Pancreas (tissue), 10 donors: Measurements from ENCODE around the gene TTBK2. TPM values are rescaled to one million over a fixed set of nuclear protein-coding genes. Genes with fewer than 3 reads are reported as not detected.
"Not testable (repeated sequence)": the region's sequence is repeated elsewhere in the genome, so short reads cannot be mapped to it uniquely, and the experiment has no call there.

Experiments
- ATAC-seq, 4 donors: fragments of 200-7000 bp; cut with Tn5 transposase; one replicate each; pipeline versions ENCODE4 v1.8.0 to v1.9.1; 2020; ENCODE audit warnings: mild to moderate bottlenecking in 4 of 4, moderate library complexity in 4 of 4
- DNase-seq, 6 donors: peaks; one replicate each; pipeline ENCODE4 v3.0.0-alpha.2; 2020
- FAIRE-seq: peaks from 2 replicates; lab custom pipeline; 2012; peaks lifted over from hg19 to GRCh38; lab: Jason Lieb, UNC
- H3K27ac ChIP-seq, 4 donors: fragments of 200-600 bp; sonication (generic); 1 replicate in 3 of 4; 2 replicates in 1 of 4; pipeline versions ENCODE4 v1.5.0 to v1.8.0; 2020
- H3K27me3 ChIP-seq, 4 donors: fragments of 200-600 bp; one replicate each; pipeline ENCODE4 v1.8.0; 2021
- H3K36me3 ChIP-seq, 3 donors: fragments of 200-600 bp; sonication (generic) in 1 of 3; one replicate each; pipeline versions ENCODE4 v1.5.0 to v1.8.0; 2020 to 2021
- H3K4me1 ChIP-seq, 3 donors: fragments of 200-600 bp; one replicate each; pipeline ENCODE4 v1.8.0; 2021
- H3K4me3 ChIP-seq, 4 donors: fragments of 200-600 bp; sonication (generic) in 2 of 4; one replicate each; pipeline versions ENCODE4 v1.5.0 to v1.8.0; 2020 to 2021
- H3K9me3 ChIP-seq, 4 donors: fragments of 200-600 bp; one replicate each; pipeline ENCODE4 v1.8.0; 2021
- CTCF ChIP-seq, 4 donors: fragments of 200-600 bp; sonication (generic) in 3 of 4; IDR thresholded peaks; one replicate each; pipeline versions ENCODE4 v1.5.0 to v1.8.0; 2021; ENCODE audit warnings: antibody characterized with exemption in 4 of 4
- WGBS, 2 donors: extraction: QIAGEN DNeasy Blood & Tissue Kit; methylation state at CpG; one replicate each; pipeline ENCODE4 v1.1.7; 2013; 5-methylcytosine and 5-hydroxymethylcytosine counted together
- intact Hi-C, 3 donors: fragments of 100-400 bp; cut with DNase I; formaldehyde crosslinking; loops; one replicate each; pipeline versions ENCODE4 v1.11.1 to v1.14.2; 2022
- polyA plus RNA-seq, 2 donors: library from polyadenylated mRNA; stranded (reverse); fragments of 200-250 nt; gene quantifications; one replicate each; pipeline ENCODE4 v1.2.3, GENCODE V29; 2013
- total RNA-seq, 6 donors: library from RNA; stranded (reverse); fragmentation: NEBNext Ultra II Directional in 4 of 6; extraction: Animal tissue kit (Norgen Biotek cat#: 25700) in 4 of 6; gene quantifications; one replicate each; pipeline versions ENCODE4 v1.2.1 to v1.2.4, GENCODE V29; 2021 to 2023
- donor health status: healthy with polysubstance abuse.
- donor health status: DM: no; HTN: no; CAD: no; lungs with moderate emphysema.
- donor health status: DM: no; HTN: no; CAD: no.
- donor health status: control.
- donor health status: control.
- donor health status: Bipolar disorder and iron deficiency.
- donor health status: DM: yes; HTN: yes; CAD: no.
- donor health status: DM: no; HTN: no; CAD: no.
- donor health status: DM: no; HTN: no; CAD: no.
- donor health status: DM: yes; HTN: yes; CAD: no.

The TTBK2 gene
- total and polyA plus RNA-seq, 8 donors: 1.7 to 8.5 (median 4.8) TPM

DNA sequence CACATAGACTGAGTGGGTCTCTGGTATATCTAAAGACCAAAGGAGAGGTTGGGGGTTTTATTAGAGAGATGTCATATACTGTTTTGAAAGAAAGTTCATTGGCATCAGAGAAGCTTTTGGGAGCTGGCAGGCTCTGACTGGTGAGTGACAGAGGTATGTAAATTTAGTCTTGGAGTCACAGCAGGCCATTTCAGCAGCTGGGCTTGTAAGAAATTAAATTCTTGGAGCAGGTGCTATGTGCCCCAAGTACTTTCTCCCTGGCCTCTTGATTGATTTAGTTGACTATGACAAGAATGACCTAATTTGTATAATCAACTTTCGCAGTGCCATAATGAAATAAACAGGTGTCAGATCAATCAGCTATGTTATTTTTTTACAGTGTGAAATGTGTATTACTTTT is 135.9 kb downstream of the TTBK2 start:
- Histone ChIP-seq H3K27ac (no peak overlapping the region), H3K9me3 (no peaks in the 10 kb centered on the region), H3K4me1 (no peaks in the 10 kb centered on the region), H3K27me3 (no peaks in the 10 kb centered on the region), H3K36me3 (peaks cover 0 to 6% (median 0%) of the 10 kb centered on the region in 3 donors), H3K4me3 (no peak overlapping the region)
- TF ChIP-seq CTCF (IDR thresholded peaks at IDR 0.05): no peak
- 81 to 83% methylated on average over 1 of the region's 1 CpG for WGBS, 2 donors
- ATAC-seq (no peak), FAIRE-seq (no peak), DNase-seq (no peak)
- intact Hi-C loops: no loop called here

DNA sequence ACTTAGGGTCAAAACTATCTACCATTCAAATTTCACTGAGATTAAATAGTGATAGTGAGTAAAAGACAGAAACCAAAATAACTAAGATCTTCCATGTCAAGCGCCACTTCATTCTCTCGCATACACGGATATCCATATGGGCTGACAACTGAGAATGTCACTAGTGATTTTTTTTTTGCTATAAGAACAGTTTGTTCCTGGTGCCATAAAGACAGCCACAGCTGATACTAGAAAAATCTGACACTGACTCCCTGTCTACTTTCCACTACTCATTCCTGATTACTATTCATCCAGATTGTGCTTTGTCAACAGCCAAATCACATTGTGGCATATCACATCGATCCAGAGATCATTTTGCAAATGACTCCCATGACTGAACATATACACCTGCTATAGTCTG is 137.9 kb downstream of the TTBK2 start:
- WGBS, 2 donors: 90 to 98% methylated on average over 4 of the region's 4 CpGs
- peaks cover 0 to 6% (median 0%) of the 10 kb centered on the region in 3 donors for H3K36me3 ChIP-seq
- FAIRE-seq (no peak), DNase-seq (no peak), ATAC-seq (no peak)
- H3K27ac ChIP-seq: no peak overlapping the region
- no peak for TF ChIP-seq CTCF (IDR thresholded peaks at IDR 0.05)
- intact Hi-C loops: no loop called here
- H3K4me3 ChIP-seq: no peak overlapping the region
- H3K9me3 ChIP-seq: no peaks in the 10 kb centered on the region
- H3K27me3 ChIP-seq: no peaks in the 10 kb centered on the region
- H3K4me1 ChIP-seq: no peaks in the 10 kb centered on the region

GRCh38 chr15:42775416-42775815 is 145.2 kb downstream of the TTBK2 start:
- intact Hi-C loops: no loop called here
- no peak for TF ChIP-seq CTCF (IDR thresholded peaks at IDR 0.05)
- H3K4me3 ChIP-seq: no peak overlapping the region
- FAIRE-seq (no peak), ATAC-seq (no peak), DNase-seq (no peak)
- WGBS, 2 donors: 82 to 92% methylated on average over 2 of the region's 2 CpGs
- H3K9me3 ChIP-seq: no peaks in the 10 kb centered on the region
- H3K4me1 ChIP-seq: no peaks in the 10 kb centered on the region
- peaks cover 0 to 4% (median 0%) of the 10 kb centered on the region in 3 donors for H3K36me3 ChIP-seq
- H3K27me3 ChIP-seq: no peaks in the 10 kb centered on the region
- no peak overlapping the region for H3K27ac ChIP-seq

GRCh38 chr15:42772901-42773300 is 147.7 kb downstream of the TTBK2 start:
- peaks cover 0 to 4% (median 0%) of the 10 kb centered on the region in 3 donors for H3K36me3 ChIP-seq
- intact Hi-C loops: no loop called here
- no peaks in the 10 kb centered on the region for H3K9me3 ChIP-seq
- no peak for DNase-seq
- H3K4me3 ChIP-seq: no peak overlapping the region
- no peaks in the 10 kb centered on the region for H3K4me1 ChIP-seq
- FAIRE-seq: no peak
- no peak overlapping the region for H3K27ac ChIP-seq
- no peak for ATAC-seq
- TF ChIP-seq CTCF (IDR thresholded peaks at IDR 0.05): no peak
- no peaks in the 10 kb centered on the region for H3K27me3 ChIP-seq
- 93 to 95% methylated on average over 2 of the region's 2 CpGs for WGBS, 2 donors

DNA sequence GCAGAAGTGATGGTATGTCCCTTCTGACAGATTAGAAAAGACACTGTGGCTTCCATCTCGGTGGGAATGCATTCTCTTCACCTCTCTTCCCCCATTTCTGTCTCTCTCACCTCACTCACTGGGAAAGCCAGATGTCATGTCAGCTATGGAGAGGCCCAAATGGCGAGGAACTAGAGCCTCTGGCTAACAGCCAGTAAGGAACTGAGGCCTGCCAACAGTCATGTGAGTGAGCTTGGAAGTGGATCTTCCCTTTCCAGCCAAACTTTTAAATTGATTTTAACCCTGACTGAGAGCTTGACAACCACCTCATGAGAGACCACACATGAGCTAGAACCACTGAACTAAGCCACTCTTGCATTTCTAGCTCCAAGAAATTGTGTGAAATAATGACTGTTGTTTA is 148.4 kb downstream of the TTBK2 start:
- ATAC-seq (no peak), FAIRE-seq (no peak), DNase-seq (no peak)
- H3K27ac ChIP-seq: no peak overlapping the region
- no peaks in the 10 kb centered on the region for H3K27me3 ChIP-seq
- WGBS, 2 donors: 69 to 72% methylated on average over 2 of the region's 2 CpGs
- no peaks in the 10 kb centered on the region for H3K9me3 ChIP-seq
- H3K4me1 ChIP-seq: no peaks in the 10 kb centered on the region
- H3K36me3 ChIP-seq: peaks cover 0 to 4% (median 0%) of the 10 kb centered on the region in 3 donors
- no peak for TF ChIP-seq CTCF (IDR thresholded peaks at IDR 0.05)
- intact Hi-C loops: no loop called here
- no peak overlapping the region for H3K4me3 ChIP-seq

- whole genome bisulfite sequencing, 2 donors: 95 to 100% methylated on average over 4 of the region's 4 CpGs
- H3K27me3 ChIP-seq, DNase-seq, ATAC-seq, intact Hi-C loops, FAIRE-seq, H3K36me3 ChIP-seq, H3K27ac ChIP-seq, H3K4me1 ChIP-seq, H3K4me3 ChIP-seq, H3K9me3 ChIP-seq: not testable (repeated sequence)
Observed at GRCh38 chr15:42766109-42766508, 154.5 kb downstream of the TTBK2 start.

GRCh38 chr15:42764154-42764731 is 156.3 kb downstream of the TTBK2 start:
- intact Hi-C loops, H3K36me3 ChIP-seq, ATAC-seq, H3K4me3 ChIP-seq, H3K27me3 ChIP-seq, FAIRE-seq, H3K27ac ChIP-seq, H3K4me1 ChIP-seq, DNase-seq, H3K9me3 ChIP-seq: not testable (repeated sequence)
- WGBS, 2 donors: 85 to 86% methylated on average over 16 of the region's 16 CpGs

- FAIRE-seq, ATAC-seq, H3K36me3 ChIP-seq, H3K9me3 ChIP-seq, H3K27ac ChIP-seq, H3K4me1 ChIP-seq, H3K27me3 ChIP-seq, H3K4me3 ChIP-seq, DNase-seq, intact Hi-C loops: not testable (repeated sequence)
- WGBS, 2 donors: 87 to 92% methylated on average over 2 of the region's 2 CpGs
Observed at GRCh38 chr15:42761813-42762212, 158.8 kb downstream of the TTBK2 start.
